NB4 (cell line): Measurements from ENCODE around the gene KLHL22.

Experiments used
- MYC ChIP-seq: IDR thresholded peaks from 2 replicates; pipeline ENCODE4 v1.6.1; 2011; ENCODE audit warnings: low read depth, low read length
- POLR2A ChIP-seq: IDR thresholded peaks from 2 replicates; pipeline ENCODE4 v1.6.1; 2011; ENCODE audit warnings: mild to moderate bottlenecking; ENCODE audit not compliant: insufficient read length; ENCODE audit errors: extremely low read depth
- TF ChIP-seq, protein P1 (sequence below): IDR thresholded peaks from one replicate; pipeline ENCODE4 v1.5.1; 2012; ENCODE audit warnings: low read depth, low read length

DNA sequence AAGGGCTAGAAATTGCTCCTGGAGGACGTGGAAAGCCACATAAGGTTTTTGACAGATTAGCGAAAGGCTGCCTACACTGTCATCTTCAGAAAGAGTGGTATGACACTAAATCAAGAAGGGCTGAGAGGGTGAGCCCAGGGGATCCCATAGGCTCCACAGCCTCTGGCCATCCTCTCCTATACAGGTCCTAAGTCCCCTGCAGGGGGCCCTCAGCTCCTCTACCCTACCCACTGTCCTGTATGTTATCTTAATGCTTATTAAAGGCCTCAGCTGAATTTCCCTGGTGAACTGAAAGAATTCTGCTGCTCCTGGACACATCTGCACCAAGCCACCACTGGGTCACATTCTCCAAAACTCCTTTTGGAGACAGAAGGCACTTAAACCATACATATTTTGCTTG is 7.9 kb downstream of the KLHL22 start:
- TF ChIP-seq, protein P1, sequence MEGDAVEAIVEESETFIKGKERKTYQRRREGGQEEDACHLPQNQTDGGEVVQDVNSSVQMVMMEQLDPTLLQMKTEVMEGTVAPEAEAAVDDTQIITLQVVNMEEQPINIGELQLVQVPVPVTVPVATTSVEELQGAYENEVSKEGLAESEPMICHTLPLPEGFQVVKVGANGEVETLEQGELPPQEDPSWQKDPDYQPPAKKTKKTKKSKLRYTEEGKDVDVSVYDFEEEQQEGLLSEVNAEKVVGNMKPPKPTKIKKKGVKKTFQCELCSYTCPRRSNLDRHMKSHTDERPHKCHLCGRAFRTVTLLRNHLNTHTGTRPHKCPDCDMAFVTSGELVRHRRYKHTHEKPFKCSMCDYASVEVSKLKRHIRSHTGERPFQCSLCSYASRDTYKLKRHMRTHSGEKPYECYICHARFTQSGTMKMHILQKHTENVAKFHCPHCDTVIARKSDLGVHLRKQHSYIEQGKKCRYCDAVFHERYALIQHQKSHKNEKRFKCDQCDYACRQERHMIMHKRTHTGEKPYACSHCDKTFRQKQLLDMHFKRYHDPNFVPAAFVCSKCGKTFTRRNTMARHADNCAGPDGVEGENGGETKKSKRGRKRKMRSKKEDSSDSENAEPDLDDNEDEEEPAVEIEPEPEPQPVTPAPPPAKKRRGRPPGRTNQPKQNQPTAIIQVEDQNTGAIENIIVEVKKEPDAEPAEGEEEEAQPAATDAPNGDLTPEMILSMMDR, result no peak
- TF ChIP-seq MYC, result no peak
- TF ChIP-seq POLR2A, result no peak
